Esophagus squamous epithelium (tissue), 5 donors: ENCODE data around the gene ANKS1A. TPM values are rescaled to one million over a fixed set of nuclear protein-coding genes. Genes with fewer than 3 reads are reported as not detected.

ENCODE experiments used
- DNase-seq: peaks from one replicate; lab custom pipeline; 2025; lab: John Stamatoyannopoulos, UW
- H3K27ac ChIP-seq, 4 donors: fragments of 200-600 bp; sonication (generic); one replicate each; pipeline ENCODE4 v1.5.1; 2016 to 2019; ENCODE audit warnings: mild to moderate bottlenecking in 1 of 4
- H3K27me3 ChIP-seq, 4 donors: fragments of 200-600 bp; sonication (generic); 1 replicate in 3 of 4; 2 replicates in 1 of 4; pipeline versions ENCODE4 v1.5.1 to v1.6.0; 2017 to 2021; ENCODE audit warnings: antibody characterized with exemption in 1 of 4
- H3K36me3 ChIP-seq, 3 donors: fragments of 200-600 bp; sonication (generic); one replicate each; pipeline ENCODE4 v1.5.1; 2016 to 2019
- H3K4me1 ChIP-seq, 3 donors: fragments of 200-600 bp; sonication (generic); one replicate each; pipeline ENCODE4 v1.5.1; 2017 to 2019
- H3K4me3 ChIP-seq, 4 donors: fragments of 200-600 bp; sonication (generic); 1 replicate in 3 of 4; 2 replicates in 1 of 4; pipeline ENCODE4 v1.5.1; 2016 to 2019; ENCODE audit warnings: mild to moderate bottlenecking in 2 of 4, moderate library complexity in 1 of 4
- H3K9me3 ChIP-seq, 3 donors: fragments of 200-600 bp; sonication (generic); one replicate each; pipeline ENCODE4 v1.5.1; 2016 to 2019
- CTCF ChIP-seq, 6 experiments: fragments of 450-650 bp in 4 of 6; fragments of 200-600 bp in 2 of 6; sonication (generic) in 2 of 6; IDR thresholded peaks; one replicate each; pipeline ENCODE4 v1.5.1; 2016 to 2019; ENCODE audit warnings: antibody characterized with exemption in 6 of 6, mild to moderate bottlenecking in 4 of 6, moderate library complexity in 4 of 6
- POLR2A ChIP-seq, 4 donors: fragments of 450-650 bp; IDR thresholded peaks; one replicate each; pipeline ENCODE4 v1.6.1; 2017; ENCODE audit warnings: antibody characterized with exemption in 4 of 4, mild to moderate bottlenecking in 4 of 4, moderate library complexity in 3 of 4
- WGBS, 2 donors: methylation state at CpG; one replicate each; pipeline ENCODE4 v1.1.5; 2018; 5-methylcytosine and 5-hydroxymethylcytosine counted together
- intact Hi-C: fragments of 100-400 bp; cut with DNase I; formaldehyde crosslinking; loops from one replicate; pipeline ENCODE4 v1.15.0; 2022
- total RNA-seq, 4 donors: library from RNA; depleted of rRNA; stranded (reverse); fragments of >200 nt; gene quantifications; one replicate each; pipeline ENCODE4 v1.1.0, GENCODE V29; 2016
- donor health status: DM: yes; HTN: yes; CAD: no.

ANKS1A gene
- total RNA-seq, 4 donors from 2014 or later, result 12.6 to 27.1 (median 17.5) TPM

GRCh38 chr6:34900321-34901031 is 11.4 kb downstream of the ANKS1A start:
- Histone ChIP-seq H3K27ac (no peak overlapping the region), H3K9me3 (no peaks in the 10 kb centered on the region), H3K4me3 (no peak overlapping the region), H3K4me1 (no peaks in the 10 kb centered on the region), H3K36me3 (no peaks in the 10 kb centered on the region), H3K27me3 (no peaks in the 10 kb centered on the region)
- DNase-seq, result no peak
- intact Hi-C loops, result no loop called here
- TF ChIP-seq POLR2A (IDR thresholded peaks at IDR 0.05), result no peak
- TF ChIP-seq CTCF (IDR thresholded peaks at IDR 0.05), result no peak
- WGBS, 2 donors, result 59 to 60% methylated on average over 4 of the region's 4 CpGs

DNA sequence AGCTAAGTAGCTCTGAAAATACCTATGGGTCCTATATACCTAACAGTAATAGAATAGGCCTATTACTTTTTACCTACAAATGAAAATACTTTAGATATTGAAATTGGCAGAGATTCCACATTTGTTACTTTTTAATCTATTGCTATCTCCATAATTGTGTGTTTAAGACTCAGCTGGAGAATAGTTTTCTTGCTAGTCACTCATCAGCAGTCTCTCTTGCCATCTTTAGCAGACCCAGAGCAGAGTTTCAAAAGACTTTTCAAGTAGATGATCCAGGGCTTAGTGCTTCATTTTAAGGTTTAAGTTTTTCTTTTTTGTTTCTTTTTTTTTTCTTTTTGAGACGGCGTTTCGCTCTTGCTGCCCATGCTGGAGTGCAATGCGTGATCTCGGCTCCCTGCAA is 12.9 kb downstream of the ANKS1A start:
- no peak for TF ChIP-seq CTCF (IDR thresholded peaks at IDR 0.05)
- TF ChIP-seq POLR2A (IDR thresholded peaks at IDR 0.05), result no peak
- DNase-seq, result no peak
- H3K36me3 ChIP-seq, result no peaks in the 10 kb centered on the region
- no peaks in the 10 kb centered on the region for H3K27me3 ChIP-seq
- no peak overlapping the region for H3K27ac ChIP-seq
- H3K4me1 ChIP-seq, result no peaks in the 10 kb centered on the region
- 95 to 100% methylated on average over 5 of the region's 5 CpGs for WGBS, 2 donors
- H3K4me3 ChIP-seq, result no peak overlapping the region
- no peaks in the 10 kb centered on the region for H3K9me3 ChIP-seq
- intact Hi-C loops, result no loop called here

GRCh38 chr6:34904990-34905613 is 16.0 kb downstream of the ANKS1A start:
- WGBS, 2 donors, result 73 to 95% methylated on average over 5 of the region's 5 CpGs
- H3K27ac ChIP-seq, result no peak overlapping the region
- TF ChIP-seq POLR2A (IDR thresholded peaks at IDR 0.05) (no peak), CTCF (IDR thresholded peaks at IDR 0.05) (no peak)
- H3K9me3 ChIP-seq, result no peaks in the 10 kb centered on the region
- no peaks in the 10 kb centered on the region for H3K27me3 ChIP-seq
- no peaks in the 10 kb centered on the region for H3K4me1 ChIP-seq
- no peak overlapping the region for H3K4me3 ChIP-seq
- intact Hi-C loops, result no loop called here
- no peak for DNase-seq
- no peaks in the 10 kb centered on the region for H3K36me3 ChIP-seq

- Histone ChIP-seq H3K27me3 (no peaks in the 10 kb centered on the region), H3K9me3 (no peaks in the 10 kb centered on the region), H3K36me3 (no peaks in the 10 kb centered on the region), H3K4me1 (peaks cover 0 to 5% (median 0%) of the 10 kb centered on the region in 3 donors), H3K4me3 (no peak overlapping the region), H3K27ac (no peak overlapping the region)
- no peak for TF ChIP-seq POLR2A (IDR thresholded peaks at IDR 0.05)
- no peak for TF ChIP-seq CTCF (IDR thresholded peaks at IDR 0.05)
- intact Hi-C loops, result no loop called here
- DNase-seq, result no peak
- WGBS, 2 donors, result 89 to 96% methylated on average over 2 of the region's 2 CpGs
These were observed 17.8 kb downstream of the ANKS1A start for GRCh38 chr6:34906826-34907225.

- H3K9me3 ChIP-seq, result no peaks in the 10 kb centered on the region
- DNase-seq, result no peak
- 81 to 88% methylated on average over 3 of the region's 3 CpGs for WGBS, 2 donors
- H3K27ac ChIP-seq, result no peak overlapping the region
- peaks cover 0 to 5% (median 0%) of the 10 kb centered on the region in 3 donors for H3K4me1 ChIP-seq
- H3K36me3 ChIP-seq, result no peaks in the 10 kb centered on the region
- intact Hi-C loops, result no loop called here
- no peak overlapping the region for H3K4me3 ChIP-seq
- H3K27me3 ChIP-seq, result no peaks in the 10 kb centered on the region
- TF ChIP-seq CTCF (IDR thresholded peaks at IDR 0.05) (no peak), POLR2A (IDR thresholded peaks at IDR 0.05) (no peak)
These were observed 19.1 kb downstream of the ANKS1A start for GRCh38 chr6:34908194-34908593.
